MCF 10A (cell line): ENCODE results near the gene ATP6V0E1. TPM values are rescaled to one million over a fixed set of nuclear protein-coding genes. Genes with fewer than 3 reads are reported as not detected.

Experiments
- BruUV-seq: library from RNA; stranded (reverse); fragments of 400-500 nt; replicated peaks from 2 replicates; lab custom pipeline; 2021; lab: Mats Ljungman, UMichigan
- CTCF ChIA-PET: fragments of 300-600 bp; sonication (Branson Sonifier 250); formaldehyde crosslinking; extraction: SDS; loops from one replicate; lab custom pipeline; 2021; ENCODE audit warnings: antibody characterized with exemption, inconsistent platforms; lab: Yijun Ruan, JAX
- POLR2A ChIA-PET: fragments of 300-600, 350-650 bp; sonication (Branson Sonifier 250); formaldehyde crosslinking; extraction: SDS; loops from one replicate; lab custom pipeline; 2020; ENCODE audit warnings: antibody characterized with exemption, inconsistent platforms; lab: Yijun Ruan, JAX
- DNase-seq: peaks from one replicate; pipeline ENCODE4 v3.0.0-alpha.2; 2018; ENCODE audit not compliant: unreplicated experiment
- H3K27ac Mint-ChIP-seq: one replicate; pipeline ENCODE4 v1.8.0; 2022; ENCODE audit warnings: mild to moderate bottlenecking, low read depth, mixed read lengths; ENCODE audit not compliant: unreplicated experiment
- H3K27me3 Mint-ChIP-seq: one replicate; pipeline ENCODE4 v1.8.0; 2022; ENCODE audit warnings: mixed read lengths; ENCODE audit not compliant: insufficient read depth, unreplicated experiment
- H3K36me3 Mint-ChIP-seq: one replicate; pipeline ENCODE4 v1.8.0; 2022; ENCODE audit warnings: mild to moderate bottlenecking, moderate library complexity, mixed read lengths; ENCODE audit not compliant: insufficient read depth, unreplicated experiment
- H3K4me1 Mint-ChIP-seq: one replicate; pipeline ENCODE4 v1.8.0; 2022; ENCODE audit warnings: mixed read lengths; ENCODE audit not compliant: insufficient read depth, unreplicated experiment
- H3K4me3 Mint-ChIP-seq: one replicate; pipeline ENCODE4 v1.8.0; 2022; ENCODE audit warnings: mild to moderate bottlenecking, moderate library complexity, mixed read lengths; ENCODE audit not compliant: unreplicated experiment
- H3K9me3 Mint-ChIP-seq: one replicate; pipeline ENCODE4 v1.8.0; 2022; ENCODE audit warnings: mixed read lengths; ENCODE audit not compliant: unreplicated experiment
- CTCF ChIP-seq: fragments of 200-600 bp; IDR thresholded peaks from one replicate; pipeline ENCODE4 v1.8.0; 2022; ENCODE audit warnings: antibody characterized with exemption, mild to moderate bottlenecking; ENCODE audit not compliant: unreplicated experiment
- intact Hi-C: fragments of 100-400 bp; cut with micrococcal nuclease; formaldehyde crosslinking; loops from 2 replicates; pipeline ENCODE4 v1.14.1; 2022
- total RNA-seq: library from RNA; stranded (reverse); gene quantifications from 2 replicates; pipeline ENCODE4 v1.2.3, GENCODE V29; 2022

Gene ATP6V0E1
- total RNA-seq, 1 experiment from 2014 or later = 171 TPM

DNA sequence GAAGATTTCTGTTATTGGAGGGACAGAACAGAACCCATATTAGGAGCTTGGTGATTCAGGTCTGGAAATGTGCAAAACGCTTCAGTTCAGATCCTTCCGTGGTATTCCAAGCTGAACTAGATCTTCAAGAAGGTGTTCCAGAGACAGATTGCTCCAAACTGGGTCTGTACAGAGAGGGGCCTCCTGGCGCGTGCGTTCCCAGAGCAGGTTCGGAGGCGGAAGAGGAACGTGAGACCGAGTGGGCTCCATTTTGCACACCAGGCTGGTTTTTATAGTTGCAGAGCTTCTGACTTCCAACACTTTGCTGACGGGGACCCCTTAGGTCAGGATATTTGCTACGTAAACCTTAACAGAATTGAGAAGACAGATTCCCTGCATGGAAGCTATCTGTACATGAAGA is 41.0 kb upstream of the ATP6V0E1 start:
- no TSS peak for BruUV-seq
- peak overlapping the region; percentile 8 for H3K27ac Mint-ChIP-seq
- peaks cover 74% of the 10 kb centered on the region for H3K36me3 Mint-ChIP-seq
- TF ChIP-seq CTCF = no peak
- ChIA-PET POLR2A (interaction anchor here (1.0 kb wide), 1 partner anchor 26 kb away, joined by 3 read pairs; no protein-coding TSS in a partner anchor), CTCF (interaction anchor here (0.7 to 26.7 kb wide), 5 partner anchors 11 to 233 kb away, joined by 3 to 604 read pairs (median 6); partner anchors contain the start of gene RPL26L1)
- H3K4me1 Mint-ChIP-seq = peaks cover 9% of the 10 kb centered on the region
- H3K27me3 Mint-ChIP-seq = no peaks in the 10 kb centered on the region
- no peak for DNase-seq
- H3K9me3 Mint-ChIP-seq = no peaks in the 10 kb centered on the region
- H3K4me3 Mint-ChIP-seq = no peak overlapping the region
- intact Hi-C loops = no loop called here

DNA sequence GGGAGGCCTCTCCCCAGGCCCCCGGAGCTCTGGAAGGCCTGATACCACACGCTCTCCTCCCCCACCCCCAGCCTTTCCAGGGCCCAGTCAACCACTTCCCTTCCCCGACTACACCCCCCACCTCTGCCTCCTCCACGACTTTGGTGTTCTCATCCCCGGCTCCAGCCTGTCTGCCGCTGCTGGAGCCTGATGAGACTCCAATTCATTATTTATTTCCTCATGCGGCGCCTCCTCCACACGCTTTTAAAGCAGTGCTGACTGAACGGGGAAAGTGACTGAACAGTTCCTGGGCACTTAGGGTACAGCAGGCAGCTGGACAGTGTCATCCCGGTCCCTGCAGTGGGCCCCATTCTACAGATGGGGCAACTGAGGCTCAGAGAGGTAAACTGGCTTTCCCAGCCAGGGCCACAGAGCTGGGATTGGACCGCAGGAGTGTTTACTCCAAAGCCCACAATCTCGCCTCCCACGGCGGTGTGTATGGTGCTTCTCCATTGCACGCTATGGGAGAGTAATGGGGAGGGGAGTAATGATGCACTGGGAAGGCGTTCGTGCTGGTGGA is 40.2 kb upstream of the ATP6V0E1 start:
- peaks cover 74% of the 10 kb centered on the region for H3K36me3 Mint-ChIP-seq
- intact Hi-C loops = no loop called here
- no peak for DNase-seq
- ChIA-PET CTCF (interaction anchor here (0.6 to 26.7 kb wide), 5 partner anchors 11 to 234 kb away, joined by 3 to 604 read pairs (median 9); partner anchors contain the start of gene RPL26L1), POLR2A (interaction anchor here (0.9 to 1.0 kb wide), 2 partner anchors 26 to 166 kb away, joined by 3 read pairs; no protein-coding TSS in a partner anchor)
- H3K27ac Mint-ChIP-seq = no peak overlapping the region
- H3K9me3 Mint-ChIP-seq = no peaks in the 10 kb centered on the region
- peaks cover 17% of the 10 kb centered on the region for H3K4me1 Mint-ChIP-seq
- no TSS peak for BruUV-seq
- no peaks in the 10 kb centered on the region for H3K27me3 Mint-ChIP-seq
- TF ChIP-seq CTCF = no peak
- H3K4me3 Mint-ChIP-seq = no peak overlapping the region

GRCh38 chr5:172943906-172944305 is 39.7 kb upstream of the ATP6V0E1 start:
- ChIA-PET POLR2A (interaction anchor here (0.9 to 2.1 kb wide), 2 partner anchors 8 to 167 kb away, joined by 3 to 8 read pairs; no protein-coding TSS in a partner anchor), CTCF (interaction anchor here (0.6 to 26.7 kb wide), 3 partner anchors 11 to 235 kb away, joined by 3 to 604 read pairs (median 9); no protein-coding TSS in a partner anchor)
- H3K9me3 Mint-ChIP-seq = no peaks in the 10 kb centered on the region
- H3K36me3 Mint-ChIP-seq = peaks cover 71% of the 10 kb centered on the region
- H3K27ac Mint-ChIP-seq = no peak overlapping the region
- no TSS peak for BruUV-seq
- intact Hi-C loops = no loop called here
- H3K27me3 Mint-ChIP-seq = no peaks in the 10 kb centered on the region
- H3K4me3 Mint-ChIP-seq = no peak overlapping the region
- no peak for TF ChIP-seq CTCF
- H3K4me1 Mint-ChIP-seq = peaks cover 18% of the 10 kb centered on the region
- no peak for DNase-seq

GRCh38 chr5:172944741-172945140 is 38.8 kb upstream of the ATP6V0E1 start:
- BruUV-seq = no TSS peak
- H3K9me3 Mint-ChIP-seq = no peaks in the 10 kb centered on the region
- H3K27ac Mint-ChIP-seq = no peak overlapping the region
- ChIA-PET POLR2A (interaction anchor here (2.1 kb wide), 1 partner anchor 8 kb away, joined by 8 read pairs; no protein-coding TSS in a partner anchor), CTCF (interaction anchor here (1.6 to 26.7 kb wide), 3 partner anchors 12 to 236 kb away, joined by 7 to 604 read pairs (median 9); no protein-coding TSS in a partner anchor)
- peaks cover 67% of the 10 kb centered on the region for H3K36me3 Mint-ChIP-seq
- intact Hi-C loops = loop anchor here (5.0 kb wide), 1 partner anchor 472 kb away; no protein-coding TSS in a partner anchor
- H3K4me1 Mint-ChIP-seq = peaks cover 18% of the 10 kb centered on the region
- TF ChIP-seq CTCF = no peak
- DNase-seq = no peak
- no peak overlapping the region for H3K4me3 Mint-ChIP-seq
- no peaks in the 10 kb centered on the region for H3K27me3 Mint-ChIP-seq
